ENCODE results near the gene STAT1. TPM values are rescaled to one million over a fixed set of nuclear protein-coding genes. Genes with fewer than 3 reads are reported as not detected.
A peak's percentile ranks its signal among the peaks of the same experiment; 100 is the strongest.

STAT1 gene
- total RNA-seq, 1 donor from 2014 or later: 13.0 TPM

GRCh38 chr2:190930411-190930810 lies 83.6 kb downstream of the STAT1 start:
- Histone ChIP-seq H3K27ac (no peak overlapping the region), H3K9me3 (no peaks in the 10 kb centered on the region), H3K36me3 (peaks cover 27 to 47% of the 10 kb centered on the region in 2 donors), H3K4me3 (no peak overlapping the region), H3K4me1 (no peaks in the 10 kb centered on the region), H3K27me3 (no peaks in the 10 kb centered on the region)
- no peak for TF ChIP-seq CTCF (IDR thresholded peaks at IDR 0.05)
- no peak for DNase-seq (ENCODE audit: low spot score in 2 of 2)
- intact Hi-C loops (cut with DNase I): loop anchor here (5.0 kb wide), 1 partner anchor 33 kb away; no protein-coding TSS in a partner anchor

- no peak for DNase-seq (ENCODE audit: low spot score in 2 of 2)
- Histone ChIP-seq H3K27me3 (no peaks in the 10 kb centered on the region), H3K36me3 (peaks cover 27 to 52% of the 10 kb centered on the region in 2 donors), H3K4me1 (no peaks in the 10 kb centered on the region), H3K4me3 (no peak overlapping the region), H3K9me3 (no peaks in the 10 kb centered on the region), H3K27ac (no peak overlapping the region)
- TF ChIP-seq CTCF (IDR thresholded peaks at IDR 0.05): no peak
- intact Hi-C loops (cut with DNase I): loop anchor here (5.0 kb wide), 1 partner anchor 33 kb away; no protein-coding TSS in a partner anchor
Measured at GRCh38 chr2:190929919-190930318, 84.1 kb downstream of the STAT1 start.

- Histone ChIP-seq H3K27ac (peak overlapping the region; percentile 15 to 47), H3K4me1 (peaks cover 0 to 5% of the 10 kb centered on the region in 2 donors), H3K36me3 (peaks cover 37 to 63% of the 10 kb centered on the region in 2 donors), H3K27me3 (no peaks in the 10 kb centered on the region), H3K9me3 (no peaks in the 10 kb centered on the region), H3K4me3 (no peak overlapping the region)
- intact Hi-C loops (cut with DNase I): no loop called here
- no peak for TF ChIP-seq CTCF (IDR thresholded peaks at IDR 0.05)
- no peak for DNase-seq (ENCODE audit: low spot score in 2 of 2)
Measured at GRCh38 chr2:190927301-190927700, 86.7 kb downstream of the STAT1 start.

DNA sequence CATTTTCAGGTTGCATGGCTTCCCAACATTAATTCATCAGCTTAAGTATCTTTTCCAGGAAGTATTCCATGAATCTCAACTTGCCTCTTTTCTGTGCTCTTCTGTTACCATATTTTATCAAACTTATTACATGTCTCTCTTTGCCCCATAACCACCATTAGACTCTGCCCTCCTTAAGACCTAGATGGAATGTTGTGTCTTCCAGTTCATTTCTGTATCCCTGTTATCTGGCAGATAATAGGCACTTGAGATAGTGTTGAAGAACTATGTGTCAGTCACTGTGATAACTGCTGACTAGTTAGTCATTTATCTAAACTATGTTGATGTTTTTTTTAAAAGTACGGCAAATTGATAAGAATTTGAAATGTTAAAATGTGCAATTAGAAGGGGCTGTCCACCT lies 91.6 kb downstream of the STAT1 start:
- peaks cover 31 to 60% of the 10 kb centered on the region in 2 donors for H3K36me3 ChIP-seq
- no peaks in the 10 kb centered on the region for H3K27me3 ChIP-seq
- peaks cover 0 to 5% of the 10 kb centered on the region in 2 donors for H3K4me1 ChIP-seq
- DNase-seq (ENCODE audit: low spot score in 2 of 2): no peak
- no peak for TF ChIP-seq CTCF (IDR thresholded peaks at IDR 0.05)
- intact Hi-C loops (cut with DNase I): no loop called here
- H3K9me3 ChIP-seq: no peaks in the 10 kb centered on the region
- H3K27ac ChIP-seq: no peak overlapping the region
- no peak overlapping the region for H3K4me3 ChIP-seq

- Histone ChIP-seq H3K36me3 (peaks cover 35 to 69% of the 10 kb centered on the region in 2 donors), H3K27ac (no peak overlapping the region), H3K4me3 (no peak overlapping the region), H3K9me3 (no peaks in the 10 kb centered on the region), H3K4me1 (peaks cover 0 to 5% of the 10 kb centered on the region in 2 donors), H3K27me3 (no peaks in the 10 kb centered on the region)
- intact Hi-C loops (cut with DNase I): no loop called here
- TF ChIP-seq CTCF (IDR thresholded peaks at IDR 0.05): no peak
- no peak for DNase-seq (ENCODE audit: low spot score in 2 of 2)
Measured at GRCh38 chr2:190920085-190920484, 93.9 kb downstream of the STAT1 start.

Other genes starting within 250 kb of the STAT1 start
- gene GLS, start 133.3 kb downstream of the STAT1 start, total RNA-seq: 132 TPM
- gene STAT4, start 136.8 kb upstream of the STAT1 start, total RNA-seq: 0.85 TPM
- gene MYO1B, start 231.2 kb upstream of the STAT1 start, total RNA-seq: 27.4 TPM

All from ascending aorta (tissue), 2 donors.